ENCODE results near the gene PTPRN2.

Gene PTPRN2

GRCh38 chr7:157625973-157626742 lies 961.5 kb downstream of the PTPRN2 start:
- Histone ChIP-seq H3K27me3 (ENCODE audit: control insufficient read depth in 5 of 5, insufficient read depth in 4 of 5, low read length in 5 of 5) (peaks cover 0 to 25% (median 8%) of the 10 kb centered on the region in 5 donors), H3K4me1 (ENCODE audit: control insufficient read depth in 5 of 5, insufficient read depth in 5 of 5, low read length in 5 of 5) (no peaks in the 10 kb centered on the region), H3K27ac (ENCODE audit: low read depth, low read length) (no peak overlapping the region), H3K36me3 (ENCODE audit: control insufficient read depth in 5 of 5, insufficient read depth in 5 of 5, low read length in 5 of 5) (no peaks in the 10 kb centered on the region), H3K4me3 (ENCODE audit: low read depth in 1 of 5, low read length in 5 of 5) (no peak overlapping the region), H3K9ac (ENCODE audit: low read length in 5 of 5) (no peak overlapping the region), H3K9me3 (ENCODE audit: control insufficient read depth in 5 of 5, low read length in 5 of 5) (no peaks in the 10 kb centered on the region)

- no peaks in the 10 kb centered on the region for H3K4me1 ChIP-seq (ENCODE audit: control insufficient read depth in 5 of 5, insufficient read depth in 5 of 5, low read length in 5 of 5)
Observed at GRCh38 chr7:157623556-157623955, 964.1 kb downstream of the PTPRN2 start.

DNA sequence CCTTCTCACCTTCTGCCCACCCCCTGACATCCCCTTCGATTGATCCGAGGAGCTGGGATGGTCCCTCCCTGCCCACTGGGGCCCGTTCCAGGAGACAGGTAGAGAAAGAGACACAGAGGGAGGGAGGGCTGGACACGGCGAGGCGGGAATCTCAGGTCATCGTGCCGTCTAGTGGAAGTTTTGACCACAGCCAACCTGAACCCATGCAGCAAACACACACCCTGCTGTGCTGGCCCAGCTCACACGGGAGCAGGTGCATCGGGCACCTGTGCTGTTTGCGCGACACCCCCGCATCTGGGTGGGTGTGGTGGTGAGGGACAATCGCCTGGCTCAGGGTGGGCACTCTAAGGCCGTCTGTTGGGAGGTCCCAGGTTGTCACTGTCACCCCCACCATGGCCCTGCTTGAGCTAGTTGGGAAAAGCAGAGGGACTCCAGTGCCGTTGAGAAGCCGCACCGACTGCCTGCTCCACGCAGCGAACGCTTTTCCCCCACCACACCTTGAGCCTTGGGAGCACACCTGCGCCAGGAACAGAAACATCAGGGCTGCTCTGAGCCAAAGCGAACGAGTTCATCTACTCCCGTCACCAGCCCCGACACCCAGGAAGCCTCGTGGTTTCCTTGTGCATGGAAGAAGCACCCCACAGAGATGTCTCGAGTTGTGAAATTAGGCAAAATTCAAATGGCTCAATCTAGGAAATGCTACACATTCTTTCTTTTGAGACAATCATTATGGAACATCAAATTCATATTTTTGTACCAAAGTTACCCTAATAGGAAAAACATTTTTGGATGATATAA lies 965.0 kb downstream of the PTPRN2 start:
- Histone ChIP-seq H3K9ac (ENCODE audit: low read length in 5 of 5) (no peak overlapping the region), H3K4me3 (ENCODE audit: low read depth in 1 of 5, low read length in 5 of 5) (no peak overlapping the region), H3K9me3 (ENCODE audit: control insufficient read depth in 5 of 5, low read length in 5 of 5) (no peaks in the 10 kb centered on the region), H3K4me1 (ENCODE audit: control insufficient read depth in 5 of 5, insufficient read depth in 5 of 5, low read length in 5 of 5) (no peaks in the 10 kb centered on the region), H3K36me3 (ENCODE audit: control insufficient read depth in 5 of 5, insufficient read depth in 5 of 5, low read length in 5 of 5) (no peaks in the 10 kb centered on the region), H3K27me3 (ENCODE audit: control insufficient read depth in 5 of 5, insufficient read depth in 4 of 5, low read length in 5 of 5) (peaks cover 0 to 12% (median 8%) of the 10 kb centered on the region in 5 donors), H3K27ac (ENCODE audit: low read depth, low read length) (no peak overlapping the region)

More at GRCh38 chr7:157623556-157623955, 964.1 kb downstream of the PTPRN2 start:
- H3K27me3 ChIP-seq (ENCODE audit: control insufficient read depth in 5 of 5, insufficient read depth in 4 of 5, low read length in 5 of 5): peaks cover 0 to 19% (median 8%) of the 10 kb centered on the region in 5 donors
- no peak overlapping the region for H3K9ac ChIP-seq (ENCODE audit: low read length in 5 of 5)
- H3K9me3 ChIP-seq (ENCODE audit: control insufficient read depth in 5 of 5, low read length in 5 of 5): no peaks in the 10 kb centered on the region
- no peak overlapping the region for H3K27ac ChIP-seq (ENCODE audit: low read depth, low read length)
- H3K36me3 ChIP-seq (ENCODE audit: control insufficient read depth in 5 of 5, insufficient read depth in 5 of 5, low read length in 5 of 5): no peaks in the 10 kb centered on the region
- no peak overlapping the region for H3K4me3 ChIP-seq (ENCODE audit: low read depth in 1 of 5, low read length in 5 of 5)

DNA sequence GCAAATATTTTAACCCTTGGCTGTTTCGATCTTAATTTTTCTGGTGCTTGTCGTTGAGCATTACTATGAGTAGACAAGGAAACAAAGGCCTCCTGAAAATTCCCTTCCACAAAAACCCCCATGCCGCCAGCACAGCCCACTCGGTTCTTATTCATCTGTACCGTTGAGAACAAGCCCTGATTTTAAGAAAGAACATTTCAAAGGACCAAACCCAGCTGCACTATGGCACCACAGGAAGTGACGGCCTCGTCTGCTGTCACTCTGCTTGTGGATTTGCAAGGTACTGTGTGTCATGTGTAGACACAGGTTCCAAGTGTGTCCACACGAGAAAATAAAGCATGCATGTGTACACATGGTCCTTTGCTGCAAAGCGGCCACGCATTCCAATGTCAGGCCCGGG lies 965.6 kb downstream of the PTPRN2 start:
- H3K9me3 ChIP-seq (ENCODE audit: control insufficient read depth in 5 of 5, low read length in 5 of 5): no peaks in the 10 kb centered on the region
- H3K27me3 ChIP-seq (ENCODE audit: control insufficient read depth in 5 of 5, insufficient read depth in 4 of 5, low read length in 5 of 5): peaks cover 0 to 11% (median 7%) of the 10 kb centered on the region in 5 donors
- no peak overlapping the region for H3K9ac ChIP-seq (ENCODE audit: low read length in 5 of 5)
- H3K4me3 ChIP-seq (ENCODE audit: low read depth in 1 of 5, low read length in 5 of 5): no peak overlapping the region
- no peaks in the 10 kb centered on the region for H3K36me3 ChIP-seq (ENCODE audit: control insufficient read depth in 5 of 5, insufficient read depth in 5 of 5, low read length in 5 of 5)
- no peak overlapping the region for H3K27ac ChIP-seq (ENCODE audit: low read depth, low read length)
- no peaks in the 10 kb centered on the region for H3K4me1 ChIP-seq (ENCODE audit: control insufficient read depth in 5 of 5, insufficient read depth in 5 of 5, low read length in 5 of 5)

- H3K36me3 ChIP-seq (ENCODE audit: control insufficient read depth in 5 of 5, insufficient read depth in 5 of 5, low read length in 5 of 5): no peaks in the 10 kb centered on the region
- H3K27ac ChIP-seq (ENCODE audit: low read depth, low read length): no peak overlapping the region
- no peaks in the 10 kb centered on the region for H3K9me3 ChIP-seq (ENCODE audit: control insufficient read depth in 5 of 5, low read length in 5 of 5)
Observed at GRCh38 chr7:157621131-157621681, 966.4 kb downstream of the PTPRN2 start.

GRCh38 chr7:157620616-157621015 lies 967.0 kb downstream of the PTPRN2 start:
- Histone ChIP-seq H3K27me3 (ENCODE audit: control insufficient read depth in 5 of 5, insufficient read depth in 4 of 5, low read length in 5 of 5) (peaks cover 0 to 11% (median 5%) of the 10 kb centered on the region in 5 donors), H3K9ac (ENCODE audit: low read length in 5 of 5) (no peak overlapping the region), H3K4me1 (ENCODE audit: control insufficient read depth in 5 of 5, insufficient read depth in 5 of 5, low read length in 5 of 5) (no peaks in the 10 kb centered on the region), H3K9me3 (ENCODE audit: control insufficient read depth in 5 of 5, low read length in 5 of 5) (peaks cover 0 to 2% (median 0%) of the 10 kb centered on the region in 5 donors), H3K36me3 (ENCODE audit: control insufficient read depth in 5 of 5, insufficient read depth in 5 of 5, low read length in 5 of 5) (no peaks in the 10 kb centered on the region), H3K27ac (ENCODE audit: low read depth, low read length) (no peak overlapping the region), H3K4me3 (ENCODE audit: low read depth in 1 of 5, low read length in 5 of 5) (no peak overlapping the region)

More at GRCh38 chr7:157621131-157621681, 966.4 kb downstream of the PTPRN2 start:
- no peak overlapping the region for H3K4me3 ChIP-seq (ENCODE audit: low read depth in 1 of 5, low read length in 5 of 5)
- peaks cover 0 to 11% (median 5%) of the 10 kb centered on the region in 5 donors for H3K27me3 ChIP-seq (ENCODE audit: control insufficient read depth in 5 of 5, insufficient read depth in 4 of 5, low read length in 5 of 5)
- H3K4me1 ChIP-seq (ENCODE audit: control insufficient read depth in 5 of 5, insufficient read depth in 5 of 5, low read length in 5 of 5): no peaks in the 10 kb centered on the region
- H3K9ac ChIP-seq (ENCODE audit: low read length in 5 of 5): no peak overlapping the region

- Histone ChIP-seq H3K4me3 (ENCODE audit: low read depth in 1 of 5, low read length in 5 of 5) (no peak overlapping the region), H3K36me3 (ENCODE audit: control insufficient read depth in 5 of 5, insufficient read depth in 5 of 5, low read length in 5 of 5) (no peaks in the 10 kb centered on the region), H3K27me3 (ENCODE audit: control insufficient read depth in 5 of 5, insufficient read depth in 4 of 5, low read length in 5 of 5) (peaks cover 0 to 11% (median 5%) of the 10 kb centered on the region in 5 donors), H3K27ac (ENCODE audit: low read depth, low read length) (no peak overlapping the region), H3K4me1 (ENCODE audit: control insufficient read depth in 5 of 5, insufficient read depth in 5 of 5, low read length in 5 of 5) (no peaks in the 10 kb centered on the region), H3K9me3 (ENCODE audit: control insufficient read depth in 5 of 5, low read length in 5 of 5) (peaks cover 0 to 2% (median 0%) of the 10 kb centered on the region in 5 donors), H3K9ac (ENCODE audit: low read length in 5 of 5) (no peak overlapping the region)
Observed at GRCh38 chr7:157619753-157620525, 967.7 kb downstream of the PTPRN2 start.

DNA sequence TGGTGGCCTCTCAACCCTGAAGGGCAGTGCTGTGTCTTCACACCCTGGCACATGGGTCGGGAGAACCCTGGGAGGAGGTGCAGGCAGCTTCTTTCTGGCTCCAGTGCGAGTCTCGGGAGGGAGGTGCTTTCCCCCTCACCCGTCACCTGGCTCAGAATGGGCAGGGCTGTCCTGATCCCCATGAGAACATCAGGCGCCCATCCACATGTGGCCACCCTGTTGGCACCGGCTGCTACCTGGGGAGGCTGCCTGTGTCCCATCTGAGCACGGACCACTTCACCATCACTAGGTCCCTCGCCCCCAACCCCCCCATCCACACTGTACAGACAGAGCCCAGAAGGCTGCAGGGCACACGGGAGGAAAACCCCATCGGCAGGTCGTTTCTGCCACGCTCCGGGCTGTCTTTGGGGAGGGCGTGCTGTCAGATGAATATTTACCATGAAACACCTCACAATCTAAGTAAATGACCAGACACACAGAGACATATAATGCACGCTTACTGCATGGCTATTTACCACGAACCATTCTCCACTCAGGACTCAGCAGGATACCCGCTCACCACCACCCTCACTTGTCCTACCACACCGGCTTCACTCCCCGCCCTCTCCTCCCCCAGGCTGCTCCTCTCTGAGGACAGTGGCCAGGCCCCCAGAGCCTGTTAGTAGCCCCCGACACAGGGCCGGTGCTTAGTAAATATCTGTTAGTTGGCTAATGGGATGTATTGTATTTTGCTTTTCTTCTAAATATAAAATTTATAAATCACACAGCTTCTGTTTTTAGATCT lies 968.6 kb downstream of the PTPRN2 start:
- peaks cover 0 to 1% (median under 1%) of the 10 kb centered on the region in 5 donors for H3K4me1 ChIP-seq (ENCODE audit: control insufficient read depth in 5 of 5, insufficient read depth in 5 of 5, low read length in 5 of 5)
- no peak overlapping the region for H3K4me3 ChIP-seq (ENCODE audit: low read depth in 1 of 5, low read length in 5 of 5)
- H3K27ac ChIP-seq (ENCODE audit: low read depth, low read length): no peak overlapping the region
- peaks cover 0 to 2% (median 0%) of the 10 kb centered on the region in 5 donors for H3K9me3 ChIP-seq (ENCODE audit: control insufficient read depth in 5 of 5, low read length in 5 of 5)
- no peaks in the 10 kb centered on the region for H3K36me3 ChIP-seq (ENCODE audit: control insufficient read depth in 5 of 5, insufficient read depth in 5 of 5, low read length in 5 of 5)
- no peak overlapping the region for H3K9ac ChIP-seq (ENCODE audit: low read length in 5 of 5)
- H3K27me3 ChIP-seq (ENCODE audit: control insufficient read depth in 5 of 5, insufficient read depth in 4 of 5, low read length in 5 of 5): peaks cover 0 to 14% (median 5%) of the 10 kb centered on the region in 5 donors
